ENCODE data around the gene ANGPTL2. TPM values are rescaled to one million over a fixed set of nuclear protein-coding genes. Genes with fewer than 3 reads are reported as not detected.

ANGPTL2 gene
- total and polyA plus RNA-seq, 9 of the 15 experiments (the other 6 are each of a cell fraction or from before 2014, with no cell fraction given): not detected

DNA sequence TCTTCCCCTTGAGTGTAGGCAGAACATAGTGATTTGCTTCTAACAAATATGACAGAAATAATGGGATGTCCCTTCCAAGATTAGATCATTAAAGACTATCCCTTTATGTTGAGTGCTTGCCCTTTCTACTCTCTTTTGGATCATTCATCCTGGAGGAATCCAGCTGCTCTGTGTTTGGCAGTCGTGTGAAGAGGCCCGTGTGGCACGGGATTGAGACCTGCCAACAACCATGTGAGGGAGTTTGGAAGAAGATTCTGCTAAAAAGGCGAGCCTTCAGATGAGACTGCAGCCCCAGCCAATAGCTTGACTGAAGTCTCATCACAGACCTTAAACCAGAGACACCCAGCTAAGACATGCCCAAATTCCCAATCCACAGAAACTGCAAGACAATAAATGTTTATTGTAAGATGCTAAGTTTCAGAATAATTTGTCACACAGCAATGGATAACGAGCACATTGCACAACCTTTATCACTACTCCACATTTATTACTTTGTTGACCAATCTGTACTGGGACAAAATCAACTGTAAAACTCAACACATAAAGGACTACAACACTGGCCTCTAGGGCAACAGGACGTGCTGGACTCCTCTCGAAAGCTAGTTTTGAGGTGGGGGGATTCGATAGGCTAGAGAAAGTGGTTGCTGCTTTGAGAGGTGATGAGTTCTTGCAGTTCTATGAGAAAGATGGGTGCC is 42.8 kb downstream of the ANGPTL2 start:
- intact Hi-C loops (cut with micrococcal nuclease): no loop called here
- CTCF ChIA-PET (ENCODE audit: low intra/inter-chr PET ratio): no interaction called here
- no peak for ATAC-seq
- Histone ChIP-seq H3K27me3 (ENCODE audit: control insufficient read depth in 2 of 2, insufficient read depth in 2 of 2, low read length in 2 of 2) (peaks cover 0 to 44% of the 10 kb centered on the region in 2 experiments; a peak in 3 of 5 replicates), H3K9me1 (ENCODE audit: control insufficient read depth, insufficient read depth, low read length) (peaks cover 3% of the 10 kb centered on the region), H3K36me3 (ENCODE audit: control insufficient read depth, insufficient read depth, low read length) (no peaks in the 10 kb centered on the region), H3K79me2 (ENCODE audit: control insufficient read depth, insufficient read depth, low read length) (no peaks in the 10 kb centered on the region), H4K20me1 (replicated peaks; ENCODE audit: control insufficient read depth, insufficient read depth, low read length) (0 out of 2 replicates have a peak, but pooled peaks cover 2% of the 10 kb centered on the region), H3K9me3 (replicated peaks; ENCODE audit: control insufficient read depth, insufficient read depth, low read depth, low read length) (no peaks in the 10 kb centered on the region), H3K4me2 (ENCODE audit: insufficient read depth, low read length) (no peak overlapping the region), H3K27ac (ENCODE audit: extremely low read depth, low read depth, low read length) (no peak overlapping the region), H2AFZ (ENCODE audit: low read depth, low read length) (no peak overlapping the region), H3K4me3 (no peak overlapping the region), H3K9ac (ENCODE audit: insufficient read depth in 1 of 2, low read depth in 2 of 2, low read length in 2 of 2) (no peak overlapping the region), H3K4me1 (replicated peaks in 1 of 2; ENCODE audit: control insufficient read depth in 2 of 2, insufficient read depth in 2 of 2, low read length in 2 of 2) (no peaks in the 10 kb centered on the region)
- TF ChIP-seq PML (IDR thresholded peaks at IDR 0.05; ENCODE audit: low read length): no peak
- TF ChIP-seq ZNF695 (CRISPR knock-in tag; IDR thresholded peaks at IDR 0.05): no peak
- TF ChIP-seq ASH1L (IDR thresholded peaks at IDR 0.05; ENCODE audit: borderline replicate concordance, low read depth, partially characterized antibody): no peak
- TF ChIP-seq ARID2 (IDR thresholded peaks at IDR 0.05): no peak
- 0 out of 2 replicates have a peak, but pooled peaks have one; percentile 34 for TF ChIP-seq CEBPB (tag; IDR thresholded peaks at IDR 0.05)
- TF ChIP-seq CEBPG (CRISPR knock-in tag; IDR thresholded peaks at IDR 0.05): no peak
- TF ChIP-seq CEBPG (tag; conservative IDR thresholded peaks at IDR 0.05 in 1 of 2, IDR thresholded peaks at IDR 0.05 in 1 of 2): peak in 1 of 2 experiments; percentile 26; a peak in 1 of 4 replicates
- no peak for DNase-seq (ENCODE audit: extremely low read depth in 1 of 4, low spot score in 3 of 4)
- POLR2A ChIA-PET: interaction anchor here (1.0 to 1.1 kb wide), 2 partner anchors 9 to 15 kb away, joined by 3 to 6 read pairs; no protein-coding TSS in a partner anchor
- under 1% methylated on average over 8 of the region's 8 CpGs for WGBS (ENCODE audit: insufficient coverage, low coverage, missing lambda C conversion rate)
- in situ Hi-C loops (cut with MboI): loop anchor here (10.0 kb wide), 1 partner anchor 245 kb away; no protein-coding TSS in a partner anchor
- FAIRE-seq: no peak
- no TSS peak for BruUV-seq (replicated peaks)

Measured in K562 (cell line).